Stimulated activated CD8-positive, alpha-beta memory T cell treated with anti-CD3 and anti-CD28 coated beads, Interleukin-15, amount 100 ng/mL, for 24 hours (primary cell): Measurements from ENCODE around the gene TXNL4A.
"Not testable (repeated sequence)": the region's sequence is repeated elsewhere in the genome, so short reads cannot be mapped to it uniquely, and the experiment has no call there.

Experiments used
- DNase-seq: peaks from one replicate; pipeline ENCODE4 v3.0.0-alpha.2; 2020; ENCODE audit warnings: low read depth

The TXNL4A gene

GRCh38 chr18:79988451-79989194, at the start of gene TXNL4A:
Gene TXNL4A, minus strand, starts transcription at chr18:79988563. Its CDS starts 171 bp downstream, at chr18:79988392.
- peak; percentile 80 for DNase-seq

GRCh38 chr18:80037300-80037699, 48.9 kb upstream of the TXNL4A start:
- no peak for DNase-seq

GRCh38 chr18:80035997-80036396, 47.6 kb upstream of the TXNL4A start:
- DNase-seq, result no peak

GRCh38 chr18:80034852-80035406, 46.6 kb upstream of the TXNL4A start:
- no peak for DNase-seq

- peak; percentile 99 for DNase-seq
Measured at GRCh38 chr18:80034068-80034851, 45.9 kb upstream of the TXNL4A start, which contains the start of gene RBFA. Gene RBFA, plus strand, starts transcription at chr18:80034434. Its CDS starts 62 bp downstream, at chr18:80034496.

- no peak for DNase-seq
Measured at GRCh38 chr18:80033181-80034067, 45.1 kb upstream of the TXNL4A start.

- no peak for DNase-seq
Measured at GRCh38 chr18:80029690-80030089, 41.3 kb upstream of the TXNL4A start.

GRCh38 chr18:80027719-80028118, 39.4 kb upstream of the TXNL4A start:
- not testable (repeated sequence) for DNase-seq

- DNase-seq, result no peak
Measured at GRCh38 chr18:80026363-80026762, 38.0 kb upstream of the TXNL4A start.

GRCh38 chr18:80023173-80023572, 34.8 kb upstream of the TXNL4A start:
- DNase-seq, result no peak

- DNase-seq, result no peak
Measured at GRCh38 chr18:80022613-80023012, 34.2 kb upstream of the TXNL4A start.

GRCh38 chr18:80012714-80013113, 24.4 kb upstream of the TXNL4A start:
- no peak for DNase-seq

GRCh38 chr18:80011496-80012137, 23.3 kb upstream of the TXNL4A start:
- not testable (repeated sequence) for DNase-seq

GRCh38 chr18:80010551-80010906, 22.2 kb upstream of the TXNL4A start:
- DNase-seq, result no peak

GRCh38 chr18:80009661-80010550, 21.5 kb upstream of the TXNL4A start:
- no peak for DNase-seq

GRCh38 chr18:80006724-80007123, 18.4 kb upstream of the TXNL4A start:
- DNase-seq, result no peak

GRCh38 chr18:80004600-80005342, 16.4 kb upstream of the TXNL4A start:
- DNase-seq, result no peak

- DNase-seq, result no peak
Measured at GRCh38 chr18:80002468-80002867, 14.1 kb upstream of the TXNL4A start.

GRCh38 chr18:80000877-80001276, 12.5 kb upstream of the TXNL4A start:
- no peak for DNase-seq

- not testable (repeated sequence) for DNase-seq
Measured at GRCh38 chr18:79999701-80000100, 11.3 kb upstream of the TXNL4A start.
